ENCODE measurements around the gene AFAP1. TPM values are rescaled to one million over a fixed set of nuclear protein-coding genes. Genes with fewer than 3 reads are reported as not detected.

AFAP1 gene
- polyA plus RNA-seq, 3 donors: not detected

GRCh38 chr4:7799736-7800135, 139.9 kb downstream of the AFAP1 start:
- TF ChIP-seq, protein P1, sequence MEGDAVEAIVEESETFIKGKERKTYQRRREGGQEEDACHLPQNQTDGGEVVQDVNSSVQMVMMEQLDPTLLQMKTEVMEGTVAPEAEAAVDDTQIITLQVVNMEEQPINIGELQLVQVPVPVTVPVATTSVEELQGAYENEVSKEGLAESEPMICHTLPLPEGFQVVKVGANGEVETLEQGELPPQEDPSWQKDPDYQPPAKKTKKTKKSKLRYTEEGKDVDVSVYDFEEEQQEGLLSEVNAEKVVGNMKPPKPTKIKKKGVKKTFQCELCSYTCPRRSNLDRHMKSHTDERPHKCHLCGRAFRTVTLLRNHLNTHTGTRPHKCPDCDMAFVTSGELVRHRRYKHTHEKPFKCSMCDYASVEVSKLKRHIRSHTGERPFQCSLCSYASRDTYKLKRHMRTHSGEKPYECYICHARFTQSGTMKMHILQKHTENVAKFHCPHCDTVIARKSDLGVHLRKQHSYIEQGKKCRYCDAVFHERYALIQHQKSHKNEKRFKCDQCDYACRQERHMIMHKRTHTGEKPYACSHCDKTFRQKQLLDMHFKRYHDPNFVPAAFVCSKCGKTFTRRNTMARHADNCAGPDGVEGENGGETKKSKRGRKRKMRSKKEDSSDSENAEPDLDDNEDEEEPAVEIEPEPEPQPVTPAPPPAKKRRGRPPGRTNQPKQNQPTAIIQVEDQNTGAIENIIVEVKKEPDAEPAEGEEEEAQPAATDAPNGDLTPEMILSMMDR (IDR thresholded peaks at IDR 0.05): no peak
- H3K27ac ChIP-seq (ENCODE audit: low read depth in 1 of 2, low read length in 2 of 2): no peak overlapping the region
- no peaks in the 10 kb centered on the region for H3K9me3 ChIP-seq (replicated peaks in 1 of 2; ENCODE audit: control insufficient read depth in 1 of 2, insufficient read depth in 1 of 2, low read length in 2 of 2)
- no peaks in the 10 kb centered on the region for H3K27me3 ChIP-seq (ENCODE audit: control insufficient read depth in 2 of 2, insufficient read depth in 2 of 2, low read length in 2 of 2)
- intact Hi-C loops (cut with micrococcal nuclease): loop anchor here in 1 of 2 donors (5.0 kb wide), 1 partner anchor 607 kb away; the partner anchor contains the start of gene SORCS2
- DNase-seq: no peak
- H3K4me3 ChIP-seq (replicated peaks in 1 of 3; ENCODE audit: low read depth in 2 of 3, low read length in 3 of 3): no peak overlapping the region
- Mint-ChIP-seq H3K27me3 (ENCODE audit: low read depth in 3 of 3) (peaks cover 0 to 7% (median 7%) of the 10 kb centered on the region in 3 donors), H3K4me1 (peaks cover 1% of the 10 kb centered on the region), H3K27ac (no peak overlapping the region), H3K4me3 (no peak overlapping the region), H3K9me3 (peaks cover 0 to 6% (median 2%) of the 10 kb centered on the region in 7 donors), H3K36me3 (peaks cover 0 to 16% of the 10 kb centered on the region in 2 donors)
- H2AFZ ChIP-seq (ENCODE audit: insufficient read depth, low read depth, low read length, poor library complexity, severe bottlenecking): no peak overlapping the region
- peaks cover 0 to 3% of the 10 kb centered on the region in 2 donors for H3K36me3 ChIP-seq (replicated peaks in 1 of 2; ENCODE audit: control insufficient read depth in 1 of 2, insufficient read depth in 2 of 2, low read length in 2 of 2)
- WGBS (ENCODE audit: insufficient coverage): 100% methylated on average over 3 of the region's 5 CpGs
- no peak overlapping the region for H3K9ac ChIP-seq (ENCODE audit: insufficient read depth, low read length, poor library complexity, severe bottlenecking)
- no peak overlapping the region for H3K4me2 ChIP-seq (replicated peaks; ENCODE audit: extremely low read depth, low read length, poor library complexity, severe bottlenecking)
- H3K4me1 ChIP-seq (ENCODE audit: control insufficient read depth in 1 of 2, insufficient read depth in 2 of 2, low read length in 2 of 2): no peaks in the 10 kb centered on the region
- no peaks in the 10 kb centered on the region for H4K20me1 ChIP-seq (ENCODE audit: insufficient read depth, low read length)
- no peaks in the 10 kb centered on the region for H3K79me2 ChIP-seq (ENCODE audit: insufficient read depth, low read length)

- TF ChIP-seq, protein P1 (IDR thresholded peaks at IDR 0.05): no peak
- no peak overlapping the region for H3K4me3 ChIP-seq (replicated peaks in 1 of 3; ENCODE audit: low read depth in 2 of 3, low read length in 3 of 3)
- no peaks in the 10 kb centered on the region for H3K4me1 ChIP-seq (ENCODE audit: control insufficient read depth in 1 of 2, insufficient read depth in 2 of 2, low read length in 2 of 2)
- H3K4me2 ChIP-seq (replicated peaks; ENCODE audit: extremely low read depth, low read length, poor library complexity, severe bottlenecking): no peak overlapping the region
- H3K27ac ChIP-seq (ENCODE audit: low read depth in 1 of 2, low read length in 2 of 2): no peak overlapping the region
- 96% methylated on average over 11 of the region's 11 CpGs for WGBS (ENCODE audit: insufficient coverage)
- no peaks in the 10 kb centered on the region for H3K27me3 ChIP-seq (ENCODE audit: control insufficient read depth in 2 of 2, insufficient read depth in 2 of 2, low read length in 2 of 2)
- Mint-ChIP-seq H3K36me3 (peaks cover 0 to 16% of the 10 kb centered on the region in 2 donors), H3K9me3 (peaks cover 0 to 6% (median 2%) of the 10 kb centered on the region in 7 donors), H3K27me3 (ENCODE audit: low read depth in 3 of 3) (peaks cover 0 to 7% (median 5%) of the 10 kb centered on the region in 3 donors), H3K27ac (no peak overlapping the region), H3K4me1 (peaks cover 1% of the 10 kb centered on the region), H3K4me3 (peak overlapping the region in 1 of 2 donors; percentile 22)
- H3K9me3 ChIP-seq (replicated peaks in 1 of 2; ENCODE audit: control insufficient read depth in 1 of 2, insufficient read depth in 1 of 2, low read length in 2 of 2): no peaks in the 10 kb centered on the region
- H4K20me1 ChIP-seq (ENCODE audit: insufficient read depth, low read length): no peaks in the 10 kb centered on the region
- no peak overlapping the region for H3K9ac ChIP-seq (ENCODE audit: insufficient read depth, low read length, poor library complexity, severe bottlenecking)
- no peaks in the 10 kb centered on the region for H3K79me2 ChIP-seq (ENCODE audit: insufficient read depth, low read length)
- no peak overlapping the region for H2AFZ ChIP-seq (ENCODE audit: insufficient read depth, low read depth, low read length, poor library complexity, severe bottlenecking)
- intact Hi-C loops (cut with micrococcal nuclease): no loop called here
- DNase-seq: no peak
- peaks cover 0 to 3% of the 10 kb centered on the region in 2 donors for H3K36me3 ChIP-seq (replicated peaks in 1 of 2; ENCODE audit: control insufficient read depth in 1 of 2, insufficient read depth in 2 of 2, low read length in 2 of 2)
Measured at GRCh38 chr4:7799306-7799705, 140.4 kb downstream of the AFAP1 start.
